SK-N-SH treated with all-trans-retinoic acid at 6 μM for 48 hours (cell line): Measurements from ENCODE around the gene NHLRC2.

Experiments
- ATAC-seq: fragments of 200-7000 bp; cut with Tn5 transposase; 3 replicates; pipeline ENCODE4 v1.9.1; 2020; ENCODE audit warnings: mild to moderate bottlenecking, moderate library complexity
- ARNTL ChIP-seq: fragments of 450-650 bp; formaldehyde crosslinking; IDR thresholded peaks from 2 replicates; pipeline ENCODE4 v1.5.0; 2020; ENCODE audit warnings: low read depth, mild to moderate bottlenecking, moderate library complexity, borderline replicate concordance
- CSDC2 ChIP-seq: fragments of 250-450 bp; sonication (Bioruptor Pico); IDR thresholded peaks from 2 replicates; pipeline ENCODE4 v1.5.0; 2020; ENCODE audit warnings: mild to moderate bottlenecking, moderate library complexity
- ESRRG ChIP-seq: fragments of 250-450 bp; sonication (Bioruptor Pico); IDR thresholded peaks from 2 replicates; pipeline ENCODE4 v1.6.1; 2021; ENCODE audit warnings: mild to moderate bottlenecking
- GLIS3 ChIP-seq: fragments of 250-450 bp; sonication (Bioruptor Pico); IDR thresholded peaks from 2 replicates; pipeline ENCODE4 v1.5.0; 2020; ENCODE audit warnings: mild to moderate bottlenecking, moderate library complexity
- ISL1 ChIP-seq: fragments of 250-450 bp; sonication (Bioruptor Pico); IDR thresholded peaks from 2 replicates; pipeline ENCODE4 v2.1.2; 2022; ENCODE audit warnings: mild to moderate bottlenecking, moderate library complexity
- OSR1 ChIP-seq: fragments of 250-450 bp; sonication (Bioruptor Pico); IDR thresholded peaks from 2 replicates; pipeline ENCODE4 v1.8.0; 2022; ENCODE audit warnings: moderate library complexity, mild to moderate bottlenecking, inconsistent platforms
- PPARA ChIP-seq: fragments of 250-450 bp; sonication (Bioruptor Pico); IDR thresholded peaks from 2 replicates; pipeline ENCODE4 v1.5.0; 2020; ENCODE audit warnings: mild to moderate bottlenecking, borderline replicate concordance
- RARB ChIP-seq: fragments of 250-450 bp; sonication (Bioruptor Pico); IDR thresholded peaks from 2 replicates; pipeline ENCODE4 v1.8.0; 2021; ENCODE audit warnings: mild to moderate bottlenecking, moderate library complexity
- SNAI2 ChIP-seq: fragments of 250-450 bp; sonication (Bioruptor Pico); IDR thresholded peaks from 2 replicates; pipeline ENCODE4 v1.5.0; 2020; ENCODE audit warnings: mild to moderate bottlenecking, moderate library complexity
- ZC3H10 ChIP-seq: fragments of 250-450 bp; sonication (Bioruptor Pico); IDR thresholded peaks from 2 replicates; pipeline ENCODE4 v1.5.1; 2021; ENCODE audit warnings: mild to moderate bottlenecking, moderate library complexity
- ZFP3 ChIP-seq: fragments of 250-450 bp; sonication (Bioruptor Pico); IDR thresholded peaks from 2 replicates; pipeline ENCODE4 v1.5.0; 2020; ENCODE audit warnings: mild to moderate bottlenecking, moderate library complexity
- ZNF70 ChIP-seq: fragments of 450-650 bp; formaldehyde crosslinking; IDR thresholded peaks from 2 replicates; pipeline ENCODE4 v1.5.0; 2020; ENCODE audit warnings: mild to moderate bottlenecking, moderate library complexity
- TF ChIP-seq, protein P1 (sequence below): fragments of 250-450 bp; sonication (Bioruptor Pico); IDR thresholded peaks from 2 replicates; pipeline ENCODE4 v1.8.0; 2020; ENCODE audit warnings: mild to moderate bottlenecking, moderate library complexity, borderline replicate concordance
- TF ChIP-seq, protein P2 (sequence below): fragments of 250-450 bp; sonication (Bioruptor Pico); IDR thresholded peaks from 2 replicates; pipeline ENCODE4 v1.5.1; 2021; ENCODE audit warnings: mild to moderate bottlenecking, moderate library complexity
- TF ChIP-seq, protein P3 (sequence below): fragments of 250-450 bp; sonication (Bioruptor Pico); IDR thresholded peaks from 2 replicates; pipeline ENCODE4 v1.5.1; 2020; ENCODE audit warnings: low read depth, mild to moderate bottlenecking, moderate library complexity
- TF ChIP-seq, protein P4 (sequence below): fragments of 250-450 bp; sonication (Bioruptor Pico); IDR thresholded peaks from 2 replicates; pipeline ENCODE4 v1.8.0; 2021; ENCODE audit warnings: low read depth, mild to moderate bottlenecking, moderate library complexity, borderline replicate concordance

NHLRC2 gene

DNA sequence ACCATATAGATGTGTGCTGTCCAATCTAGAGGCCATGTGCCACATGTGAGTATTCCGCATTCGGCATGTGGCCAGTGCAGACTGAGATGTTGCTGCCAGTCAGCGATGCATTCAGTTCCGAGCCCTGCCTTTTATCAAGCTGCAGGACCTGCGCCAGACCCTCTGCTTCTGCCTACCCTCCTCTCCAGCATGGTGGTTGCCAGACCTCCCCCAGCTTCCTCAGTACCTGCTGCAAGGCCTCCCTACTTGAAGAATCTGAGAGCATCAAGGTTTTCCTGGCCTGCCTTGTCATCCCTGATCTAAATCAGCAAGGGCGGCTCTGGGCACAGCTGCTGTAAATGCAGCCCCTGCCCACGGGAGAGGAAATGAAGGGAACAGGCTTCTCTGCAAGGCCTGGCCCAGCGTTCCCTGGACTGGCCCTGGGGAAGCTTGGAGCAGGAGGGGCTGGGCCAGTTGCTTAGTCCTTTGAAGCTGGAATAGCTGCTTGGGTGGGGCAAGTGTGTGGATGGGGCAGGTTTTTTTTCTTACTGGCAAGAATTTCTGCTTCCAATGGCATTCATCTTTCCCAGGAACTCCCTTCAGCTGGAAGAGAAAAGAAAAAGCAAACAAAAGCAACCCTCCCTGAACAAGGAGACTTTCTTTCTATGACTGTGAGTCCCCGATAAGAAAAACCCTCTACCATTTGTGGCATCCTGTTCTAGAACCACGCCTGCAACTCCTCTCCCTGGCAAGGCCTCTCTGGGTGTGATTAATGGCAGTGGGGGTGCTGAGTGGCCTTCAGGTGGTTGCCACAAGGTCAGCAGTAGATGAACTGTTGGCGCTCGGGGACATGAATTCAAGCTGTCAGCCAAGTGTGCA lies 93.0 kb downstream of the NHLRC2 start:
- ATAC-seq = no peak
- TF ChIP-seq RARB (CRISPR knock-in tag) (no peak), ARNTL (CRISPR knock-in tag) (no peak), ESRRG (no peak), ZNF70 (CRISPR knock-in tag) (no peak), PPARA (CRISPR knock-in tag) (no peak), ISL1 (CRISPR knock-in tag) (no peak)
- TF ChIP-seq, protein P1, sequence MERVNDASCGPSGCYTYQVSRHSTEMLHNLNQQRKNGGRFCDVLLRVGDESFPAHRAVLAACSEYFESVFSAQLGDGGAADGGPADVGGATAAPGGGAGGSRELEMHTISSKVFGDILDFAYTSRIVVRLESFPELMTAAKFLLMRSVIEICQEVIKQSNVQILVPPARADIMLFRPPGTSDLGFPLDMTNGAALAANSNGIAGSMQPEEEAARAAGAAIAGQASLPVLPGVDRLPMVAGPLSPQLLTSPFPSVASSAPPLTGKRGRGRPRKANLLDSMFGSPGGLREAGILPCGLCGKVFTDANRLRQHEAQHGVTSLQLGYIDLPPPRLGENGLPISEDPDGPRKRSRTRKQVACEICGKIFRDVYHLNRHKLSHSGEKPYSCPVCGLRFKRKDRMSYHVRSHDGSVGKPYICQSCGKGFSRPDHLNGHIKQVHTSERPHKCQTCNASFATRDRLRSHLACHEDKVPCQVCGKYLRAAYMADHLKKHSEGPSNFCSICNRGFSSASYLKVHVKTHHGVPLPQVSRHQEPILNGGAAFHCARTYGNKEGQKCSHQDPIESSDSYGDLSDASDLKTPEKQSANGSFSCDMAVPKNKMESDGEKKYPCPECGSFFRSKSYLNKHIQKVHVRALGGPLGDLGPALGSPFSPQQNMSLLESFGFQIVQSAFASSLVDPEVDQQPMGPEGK = no peak
- TF ChIP-seq, protein P2, sequence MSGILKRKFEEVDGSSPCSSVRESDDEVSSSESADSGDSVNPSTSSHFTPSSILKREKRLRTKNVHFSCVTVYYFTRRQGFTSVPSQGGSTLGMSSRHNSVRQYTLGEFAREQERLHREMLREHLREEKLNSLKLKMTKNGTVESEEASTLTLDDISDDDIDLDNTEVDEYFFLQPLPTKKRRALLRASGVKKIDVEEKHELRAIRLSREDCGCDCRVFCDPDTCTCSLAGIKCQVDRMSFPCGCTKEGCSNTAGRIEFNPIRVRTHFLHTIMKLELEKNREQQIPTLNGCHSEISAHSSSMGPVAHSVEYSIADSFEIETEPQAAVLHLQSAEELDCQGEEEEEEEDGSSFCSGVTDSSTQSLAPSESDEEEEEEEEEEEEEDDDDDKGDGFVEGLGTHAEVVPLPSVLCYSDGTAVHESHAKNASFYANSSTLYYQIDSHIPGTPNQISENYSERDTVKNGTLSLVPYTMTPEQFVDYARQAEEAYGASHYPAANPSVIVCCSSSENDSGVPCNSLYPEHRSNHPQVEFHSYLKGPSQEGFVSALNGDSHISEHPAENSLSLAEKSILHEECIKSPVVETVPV = no peak
- TF ChIP-seq, protein P3, sequence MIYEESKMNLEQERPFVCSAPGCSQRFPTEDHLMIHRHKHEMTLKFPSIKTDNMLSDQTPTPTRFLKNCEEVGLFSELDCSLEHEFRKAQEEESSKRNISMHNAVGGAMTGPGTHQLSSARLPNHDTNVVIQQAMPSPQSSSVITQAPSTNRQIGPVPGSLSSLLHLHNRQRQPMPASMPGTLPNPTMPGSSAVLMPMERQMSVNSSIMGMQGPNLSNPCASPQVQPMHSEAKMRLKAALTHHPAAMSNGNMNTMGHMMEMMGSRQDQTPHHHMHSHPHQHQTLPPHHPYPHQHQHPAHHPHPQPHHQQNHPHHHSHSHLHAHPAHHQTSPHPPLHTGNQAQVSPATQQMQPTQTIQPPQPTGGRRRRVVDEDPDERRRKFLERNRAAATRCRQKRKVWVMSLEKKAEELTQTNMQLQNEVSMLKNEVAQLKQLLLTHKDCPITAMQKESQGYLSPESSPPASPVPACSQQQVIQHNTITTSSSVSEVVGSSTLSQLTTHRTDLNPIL = no peak

DNA sequence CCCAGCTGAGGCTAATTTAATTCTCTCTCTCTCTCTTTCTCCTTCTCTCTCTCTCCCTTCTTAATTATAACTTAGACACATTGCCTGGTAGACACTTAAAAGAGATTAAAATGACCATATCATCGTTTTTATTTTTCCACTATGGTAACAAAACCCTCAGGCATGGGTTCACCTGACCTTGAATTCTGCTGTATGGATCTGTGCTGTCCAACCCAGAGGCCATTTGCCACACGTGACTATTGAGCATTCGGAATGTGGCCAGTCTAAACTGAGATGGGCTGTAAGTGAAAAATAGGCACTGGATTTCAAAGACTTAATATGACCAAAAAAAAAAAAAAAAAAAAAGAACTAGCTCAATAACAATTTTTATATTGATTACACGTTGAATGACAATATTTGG lies 93.6 kb downstream of the NHLRC2 start:
- no peak for ATAC-seq
- TF ChIP-seq, protein P4, sequence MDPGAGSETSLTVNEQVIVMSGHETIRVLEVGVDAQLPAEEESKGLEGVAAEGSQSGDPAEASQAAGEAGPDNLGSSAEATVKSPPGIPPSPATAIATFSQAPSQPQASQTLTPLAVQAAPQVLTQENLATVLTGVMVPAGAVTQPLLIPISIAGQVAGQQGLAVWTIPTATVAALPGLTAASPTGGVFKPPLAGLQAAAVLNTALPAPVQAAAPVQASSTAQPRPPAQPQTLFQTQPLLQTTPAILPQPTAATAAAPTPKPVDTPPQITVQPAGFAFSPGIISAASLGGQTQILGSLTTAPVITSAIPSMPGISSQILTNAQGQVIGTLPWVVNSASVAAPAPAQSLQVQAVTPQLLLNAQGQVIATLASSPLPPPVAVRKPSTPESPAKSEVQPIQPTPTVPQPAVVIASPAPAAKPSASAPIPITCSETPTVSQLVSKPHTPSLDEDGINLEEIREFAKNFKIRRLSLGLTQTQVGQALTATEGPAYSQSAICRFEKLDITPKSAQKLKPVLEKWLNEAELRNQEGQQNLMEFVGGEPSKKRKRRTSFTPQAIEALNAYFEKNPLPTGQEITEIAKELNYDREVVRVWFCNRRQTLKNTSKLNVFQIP = no peak
- TF ChIP-seq CSDC2 (CRISPR knock-in tag) = no peak
- no peak for TF ChIP-seq ISL1 (CRISPR knock-in tag)

DNA sequence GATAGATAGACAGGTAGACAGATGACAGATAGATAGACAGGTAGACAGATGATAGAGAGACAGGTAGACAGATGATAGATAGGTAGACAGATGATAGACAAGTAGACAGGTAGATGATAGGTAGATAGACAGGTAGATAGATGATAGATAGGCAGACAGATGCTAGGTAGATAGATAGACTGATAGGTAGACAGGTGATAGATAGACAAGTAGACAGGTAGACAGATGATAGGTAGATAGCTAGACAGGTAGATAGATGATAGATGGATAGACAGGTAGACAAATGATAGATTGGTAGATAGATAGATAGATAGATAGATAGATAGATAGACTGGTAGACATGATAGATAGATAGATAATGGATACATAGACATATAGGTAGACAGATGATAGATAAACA lies 95.8 kb downstream of the NHLRC2 start:
- ATAC-seq = no peak
- TF ChIP-seq GLIS3 (CRISPR knock-in tag) (no peak), ESRRG (no peak), OSR1 (no peak)
- TF ChIP-seq, protein P2 = no peak

DNA sequence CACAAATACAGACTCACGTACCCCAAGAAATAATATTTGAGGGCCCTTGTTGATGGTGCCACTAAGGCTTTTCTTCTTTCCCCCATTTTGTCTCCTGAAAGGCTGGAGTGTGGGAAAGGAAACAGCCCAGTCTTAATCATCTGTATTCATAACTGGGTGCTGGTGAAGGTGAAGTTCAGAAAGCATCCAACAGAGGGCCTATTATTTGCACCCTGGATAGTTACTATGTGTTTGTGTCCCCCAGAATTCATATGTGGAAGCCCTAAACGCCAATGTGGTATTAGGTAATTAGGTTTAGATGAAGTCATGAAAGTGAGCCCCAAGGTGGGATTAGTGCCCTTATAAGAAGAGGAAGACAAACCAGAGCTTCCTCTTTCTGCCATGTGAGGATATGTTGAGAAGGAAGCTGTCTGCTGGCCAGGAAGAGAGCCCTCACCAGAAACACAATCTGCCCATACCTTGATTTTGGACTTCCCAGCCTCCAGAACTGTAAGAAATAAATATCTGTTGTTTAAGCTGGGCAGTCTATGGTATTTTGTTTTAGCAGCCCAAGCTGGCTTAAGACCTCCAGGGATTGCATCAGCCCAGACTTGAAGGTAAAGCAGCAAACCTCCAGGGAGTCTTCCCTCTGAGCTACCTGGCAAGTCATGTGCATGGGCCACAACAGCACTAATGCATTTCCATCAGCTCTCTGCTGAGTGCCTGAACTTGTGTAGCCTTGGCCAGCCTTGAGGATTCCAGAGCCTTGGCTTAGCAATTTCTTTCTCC lies 99.2 kb downstream of the NHLRC2 start:
- TF ChIP-seq, protein P3 = no peak
- TF ChIP-seq ISL1 (CRISPR knock-in tag) = no peak
- no peak for TF ChIP-seq RARB (CRISPR knock-in tag)
- TF ChIP-seq ZFP3 (CRISPR knock-in tag) = no peak
- no peak for TF ChIP-seq PPARA (CRISPR knock-in tag)
- no peak for TF ChIP-seq ZC3H10 (CRISPR knock-in tag)
- TF ChIP-seq, protein P1 = no peak
- no peak for TF ChIP-seq ESRRG
- TF ChIP-seq SNAI2 (CRISPR knock-in tag) = no peak
- no peak for TF ChIP-seq CSDC2 (CRISPR knock-in tag)
- TF ChIP-seq OSR1 = no peak
- TF ChIP-seq, all 23 proteins: peak for 0
- no peak for ATAC-seq
